GM19467 (cell line): Measurements from ENCODE around the gene CD248.

Experiments used
- ATAC-seq: cut with Tn5 transposase; IDR thresholded peaks from one replicate; pipeline ENCODE4 v1.9.1; 2021; ENCODE audit warnings: mild to moderate bottlenecking, moderate library complexity; ENCODE audit not compliant: unreplicated experiment

The CD248 gene

DNA sequence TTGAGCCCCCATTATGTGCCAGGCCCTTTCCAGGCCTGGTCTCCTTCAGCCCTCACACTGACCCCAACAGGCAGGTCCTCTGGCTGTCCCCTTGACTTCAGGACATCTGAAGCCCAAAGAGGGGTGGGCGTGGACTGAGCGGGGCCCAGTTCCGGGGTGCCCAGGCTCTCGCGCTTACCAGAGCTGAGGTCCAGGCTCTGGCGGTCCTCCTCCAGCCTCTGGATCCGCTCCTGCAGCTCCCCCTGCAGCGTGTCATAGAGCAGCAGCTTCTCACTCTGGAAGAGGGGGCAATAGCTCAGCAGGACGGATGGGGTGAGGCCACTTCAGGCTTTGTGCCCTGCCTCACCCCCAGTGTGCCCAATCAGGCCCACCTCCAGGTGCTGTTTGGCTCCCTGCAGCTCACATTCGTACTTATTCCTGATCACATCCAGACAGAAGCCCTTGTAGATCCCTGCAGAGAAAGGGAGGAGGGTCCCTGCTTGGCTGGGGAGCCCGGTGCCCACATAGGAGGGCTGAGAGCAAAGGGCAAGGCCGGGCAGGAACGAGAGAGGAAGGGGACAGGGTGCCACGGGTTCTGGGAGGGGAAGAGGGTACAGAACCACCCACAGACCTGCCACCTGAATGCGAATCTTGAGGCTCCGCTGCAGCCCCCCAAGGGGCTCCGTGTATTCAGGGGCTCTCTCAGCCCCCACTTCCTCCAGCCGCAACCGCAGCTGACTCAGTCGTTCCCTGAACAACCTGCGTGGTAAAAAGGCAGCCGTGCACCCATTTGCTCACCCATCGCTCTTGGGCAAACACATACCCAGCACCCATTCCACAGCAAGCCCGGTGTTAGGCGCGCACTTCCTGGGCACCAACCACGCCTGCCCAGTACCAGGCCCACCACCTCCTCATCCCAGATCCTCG, 24.0 kb upstream of the CD248 start:
- no peak for ATAC-seq

DNA sequence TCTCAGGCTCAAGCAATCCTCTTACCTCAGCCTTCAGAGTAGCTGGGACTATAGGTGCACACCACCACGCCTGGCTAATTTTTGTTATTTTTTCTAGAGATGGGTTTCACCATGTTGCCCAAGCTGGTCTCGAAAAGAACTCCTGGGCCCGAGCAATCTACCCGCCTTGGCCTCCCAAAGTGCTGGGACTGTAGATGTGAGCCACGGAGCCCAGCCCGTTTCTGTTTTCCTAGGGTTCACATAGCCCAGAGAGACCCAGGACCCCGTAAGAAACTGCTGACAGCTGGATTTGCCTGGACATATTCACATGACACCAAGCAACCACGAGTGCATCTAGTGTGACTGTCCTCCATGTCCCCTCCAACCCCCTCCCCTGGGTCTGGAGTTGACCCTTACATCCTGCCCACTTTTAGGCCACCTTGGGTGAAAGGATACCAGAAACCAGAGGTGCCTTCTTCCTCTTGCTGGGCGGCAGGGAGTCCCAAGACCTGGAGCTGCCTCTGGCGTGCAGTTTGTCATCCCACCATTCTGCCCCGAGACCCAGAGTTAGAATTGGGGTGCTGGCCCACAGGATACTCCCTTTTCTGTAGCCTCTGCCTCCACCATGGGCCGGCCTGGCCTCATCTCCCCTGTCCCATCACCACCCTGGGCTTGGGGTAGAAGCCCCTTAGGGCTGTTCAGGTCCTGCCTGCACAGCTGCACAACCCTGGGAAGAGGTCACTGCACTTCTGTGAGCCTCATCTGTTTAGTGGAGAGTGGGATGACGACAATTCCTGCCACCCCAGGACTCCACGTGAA, 23.0 kb upstream of the CD248 start:
- no peak for ATAC-seq

DNA sequence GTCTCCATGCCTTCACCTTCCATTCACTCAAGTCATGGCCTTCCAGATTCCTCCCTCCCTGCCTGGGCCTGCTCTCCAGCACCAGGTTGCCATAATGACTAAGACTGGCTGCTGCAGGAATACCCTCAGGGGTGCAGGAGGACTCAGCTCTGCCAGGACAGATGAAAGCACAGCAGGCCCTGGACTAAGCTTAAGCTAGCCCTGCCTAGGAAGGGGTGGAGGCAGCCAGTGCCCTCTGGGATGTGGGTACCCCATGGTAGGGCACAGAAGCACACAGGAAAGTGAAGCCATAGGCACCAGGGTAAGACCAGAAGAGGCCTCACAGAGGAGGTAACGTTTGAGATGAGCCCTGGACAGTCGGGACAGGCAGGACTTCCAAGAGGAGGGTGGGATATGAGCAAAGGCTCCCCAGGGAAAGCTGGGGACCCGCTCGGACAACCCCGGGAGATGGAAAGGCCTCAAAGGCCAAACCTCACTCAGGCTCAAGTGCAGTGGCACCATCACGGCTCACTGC, 22.4 kb upstream of the CD248 start:
- no peak for ATAC-seq

DNA sequence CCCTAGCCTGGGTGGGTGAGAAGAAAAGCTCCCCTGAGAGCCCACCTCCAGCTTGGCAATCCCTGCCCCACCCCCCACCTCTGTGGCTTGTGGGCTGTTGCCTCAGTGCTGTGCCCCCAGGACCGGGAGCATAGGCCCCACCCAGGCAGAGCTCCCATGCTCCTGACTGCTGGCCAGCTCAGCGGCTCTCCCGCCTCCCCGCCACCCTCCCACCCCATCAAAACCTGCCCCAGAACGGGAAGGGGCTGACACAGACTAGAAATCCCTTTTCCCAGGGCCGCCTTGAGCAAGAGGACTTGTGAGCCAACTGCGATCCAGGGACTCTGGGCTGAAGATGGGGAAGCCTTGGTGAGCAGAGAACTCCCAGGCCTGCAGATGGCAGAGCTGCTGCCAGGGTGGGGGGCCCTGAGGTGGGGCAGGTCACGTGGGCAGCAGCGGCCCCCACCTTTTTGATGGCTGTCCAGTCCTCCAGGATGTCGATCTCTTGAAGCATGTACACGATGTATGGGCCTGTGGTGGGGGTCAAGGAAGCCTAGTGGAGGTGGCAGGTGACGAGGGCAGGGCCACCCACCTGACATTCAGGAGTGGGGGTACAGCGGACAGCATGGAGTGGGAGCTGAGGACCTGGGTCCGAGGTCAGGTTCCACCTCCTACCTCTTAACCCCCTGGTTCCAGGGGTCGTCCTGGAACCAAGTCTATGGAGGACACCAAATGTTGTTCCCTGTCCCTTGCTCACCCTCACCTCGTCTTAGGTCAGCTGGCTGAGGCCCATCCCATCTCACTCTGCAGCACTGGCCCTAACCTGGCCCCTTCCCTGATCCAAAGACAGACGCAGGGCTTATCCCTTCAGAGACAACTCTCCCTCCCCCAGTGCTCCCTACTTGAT, 21.7 kb upstream of the CD248 start:
- no peak for ATAC-seq

DNA sequence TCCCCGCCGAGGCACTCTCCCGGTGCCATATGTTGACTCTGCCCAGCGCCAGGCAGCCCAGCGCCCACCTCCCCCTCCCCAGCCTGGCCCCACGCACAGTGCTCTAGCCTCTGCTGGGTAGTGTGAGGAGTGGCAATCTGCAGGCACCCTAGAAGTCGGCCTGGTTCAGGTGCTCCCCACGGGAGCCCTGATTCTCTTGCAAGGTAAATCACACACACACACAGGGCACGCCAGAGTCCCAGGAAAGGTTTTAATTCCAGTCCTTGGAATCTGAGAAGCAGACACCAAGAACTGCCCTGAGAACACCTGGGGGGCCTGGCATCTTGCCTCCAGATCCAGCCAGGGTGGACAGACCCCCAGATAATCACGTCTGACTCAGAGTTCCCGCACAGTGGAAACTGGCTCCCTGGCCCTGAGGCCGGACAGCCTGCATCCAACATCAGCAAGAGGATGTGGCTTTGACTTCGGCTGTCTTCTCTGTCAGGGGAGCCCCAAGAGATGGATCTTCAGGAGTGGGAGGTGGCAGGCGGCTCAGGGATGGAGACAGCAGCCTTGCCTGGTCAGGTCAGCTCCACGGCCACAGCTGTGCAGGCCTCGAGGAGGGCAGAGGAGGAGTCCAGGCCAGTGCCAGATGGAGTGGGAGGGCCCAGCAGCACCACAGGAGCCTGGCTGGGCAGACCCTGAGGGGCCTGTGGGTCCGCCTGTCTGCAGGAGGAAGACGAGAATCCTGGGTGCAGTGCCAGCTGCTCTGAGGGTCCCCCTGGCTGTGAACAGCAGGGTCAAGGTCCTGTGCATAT, 20.5 kb upstream of the CD248 start:
- ATAC-seq: no peak

DNA sequence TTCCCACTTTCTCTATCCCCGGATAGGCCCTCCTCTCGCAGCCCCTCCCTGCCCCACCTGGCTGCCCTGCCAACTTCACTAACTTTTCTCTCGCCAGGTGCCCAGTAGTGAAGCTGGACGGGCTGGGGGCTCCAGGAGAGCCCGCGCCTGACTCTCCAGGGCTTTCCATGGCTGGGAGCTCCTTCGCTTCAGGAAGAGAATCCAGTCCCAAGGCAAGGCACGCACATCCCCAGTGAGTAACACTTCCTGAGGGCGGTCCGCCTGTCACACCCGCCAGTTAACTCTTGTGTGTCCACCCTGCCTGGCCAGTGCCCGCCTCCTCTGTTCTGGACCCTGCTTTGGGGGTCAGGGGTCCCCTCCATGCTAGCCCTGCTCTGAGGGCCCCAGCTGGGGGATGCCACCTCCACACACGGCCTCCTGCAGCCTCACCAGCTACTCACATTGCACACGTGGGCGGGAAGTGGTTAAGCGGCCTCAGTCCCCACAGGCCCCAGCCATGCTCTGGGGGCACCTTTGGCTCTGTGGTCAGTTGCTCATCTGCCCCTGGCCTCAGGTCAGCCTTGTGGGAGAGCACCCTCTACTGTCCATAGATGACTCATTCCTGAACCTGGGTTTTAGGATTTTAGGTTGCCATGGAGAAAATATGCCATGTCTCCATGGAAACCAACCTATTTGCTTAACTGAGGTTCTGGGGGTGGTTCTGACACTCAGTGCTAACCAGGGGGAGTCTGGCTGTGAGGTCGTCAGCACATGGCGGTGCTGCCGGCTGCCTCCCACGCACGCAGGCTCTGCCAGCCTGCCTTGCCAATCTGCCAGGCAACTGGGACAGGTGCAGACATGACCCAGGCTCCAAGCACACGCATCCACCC, 19.6 kb upstream of the CD248 start, which contains the start of gene RIN1:
TSS of gene RIN1 (minus strand) at position 201 of the 869 bp plus-strand sequence. CDS start at position 169, 32 bp downstream.
- ATAC-seq: peak; percentile 44

DNA sequence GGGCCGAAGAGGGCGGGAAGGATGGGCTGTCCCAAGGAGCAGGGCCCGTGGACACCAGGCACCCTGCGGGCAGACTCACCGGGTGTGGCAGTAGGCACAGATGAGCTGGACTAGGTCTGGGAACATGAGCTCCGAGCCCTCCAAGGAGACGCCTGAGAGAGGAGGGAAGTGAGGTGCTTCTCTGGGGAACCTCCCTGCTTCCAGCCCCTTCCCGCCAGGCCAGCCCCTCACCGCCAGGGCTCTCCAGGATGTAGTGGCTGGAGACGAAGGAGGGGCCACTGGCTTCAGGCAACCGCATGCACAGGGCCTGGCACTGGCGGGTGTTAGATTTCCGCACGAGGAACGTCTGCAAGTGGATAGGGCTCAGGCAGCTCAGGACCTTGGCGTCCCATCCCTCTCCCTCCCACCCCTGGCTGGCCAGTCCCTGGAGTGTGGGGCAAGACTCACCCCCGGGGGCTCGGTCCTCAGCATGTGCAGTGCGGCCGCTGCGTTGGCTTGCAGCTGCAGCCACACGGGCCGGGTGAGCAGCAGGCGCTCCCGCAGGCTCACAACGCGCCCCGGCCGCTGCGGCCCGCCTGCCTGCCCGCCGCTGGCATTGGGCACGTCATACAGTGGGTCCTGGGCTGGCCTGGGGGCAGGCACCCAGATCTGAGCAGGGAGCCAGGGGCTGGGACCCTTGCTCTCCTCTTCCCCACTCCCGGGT, 18.8 kb upstream of the CD248 start:
- no peak for ATAC-seq

DNA sequence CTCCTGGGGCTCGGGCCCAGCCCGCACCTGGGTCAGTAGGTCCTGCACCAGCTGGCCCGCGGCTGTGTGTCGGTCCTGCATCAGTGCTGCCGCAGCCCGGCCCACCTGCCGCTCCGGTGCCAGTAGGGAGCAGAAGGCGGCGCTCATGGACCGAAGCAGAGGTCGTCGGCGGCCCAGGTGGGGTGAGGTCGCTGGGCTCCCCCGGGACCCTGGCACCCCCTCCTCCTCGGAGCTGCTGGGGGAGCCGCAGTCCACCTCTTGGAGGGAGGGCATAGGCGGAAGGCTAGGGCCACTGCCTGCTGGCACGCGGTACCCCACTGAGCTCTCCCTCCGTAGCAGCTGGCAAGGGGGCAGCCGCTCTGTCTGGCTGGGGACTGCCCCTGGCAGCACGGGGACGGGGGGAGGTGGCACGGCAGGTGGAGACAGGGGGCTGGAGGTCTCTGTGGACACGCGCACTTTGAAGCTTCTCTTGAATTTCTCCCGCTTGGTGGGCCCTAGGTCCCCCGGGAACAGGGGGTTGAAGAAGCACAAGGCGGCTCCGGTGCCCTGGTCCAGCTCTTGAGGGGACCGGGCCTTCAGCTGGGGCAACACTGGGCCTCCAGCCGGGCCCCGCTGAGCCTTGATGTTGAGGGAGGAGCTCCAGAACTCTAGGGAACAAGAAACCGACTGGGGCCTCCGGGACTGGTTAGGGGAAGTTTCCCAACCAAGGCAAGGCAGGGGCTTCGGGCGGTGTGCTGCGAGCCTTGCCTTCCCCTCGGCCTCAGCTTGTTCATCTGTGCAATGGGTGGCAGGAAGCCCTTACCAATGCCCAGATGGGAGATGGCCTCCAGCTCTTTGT, 18.0 kb upstream of the CD248 start:
- no peak for ATAC-seq

DNA sequence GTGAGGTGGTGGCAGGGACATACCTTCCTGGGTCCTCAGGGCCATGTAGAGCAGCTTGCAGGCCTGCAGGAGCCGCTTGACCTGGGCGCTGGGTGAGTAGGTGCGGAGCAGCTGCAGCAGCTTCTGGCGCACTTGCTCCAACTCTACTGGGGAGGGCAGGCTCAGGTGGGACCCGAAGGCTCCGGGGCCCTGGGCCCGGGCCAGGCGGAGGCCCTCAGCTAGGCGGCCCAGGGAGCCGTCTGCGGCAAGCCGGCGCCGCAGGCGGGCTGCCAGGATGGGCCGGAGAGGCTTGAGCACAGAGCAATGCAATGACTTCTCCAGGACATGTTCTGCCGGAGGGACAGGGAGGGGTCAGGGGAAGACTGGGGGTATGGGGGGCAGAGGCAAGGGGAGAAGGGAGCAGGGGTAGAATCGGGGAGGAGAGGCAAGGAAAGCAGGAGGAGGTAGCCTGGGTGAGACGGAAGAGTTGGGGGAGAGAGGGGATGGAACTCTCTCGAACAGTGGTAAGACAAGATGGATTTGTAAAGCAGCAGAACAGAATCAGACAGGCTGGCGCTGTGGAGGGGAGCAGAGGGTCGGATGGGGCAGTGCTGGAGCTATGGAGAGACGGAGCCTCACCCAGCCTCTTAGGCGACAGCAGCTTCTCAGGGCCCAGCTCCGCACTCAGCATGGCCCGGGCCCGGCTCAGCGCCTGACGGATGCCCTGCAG, 17.2 kb upstream of the CD248 start:
- ATAC-seq: no peak

DNA sequence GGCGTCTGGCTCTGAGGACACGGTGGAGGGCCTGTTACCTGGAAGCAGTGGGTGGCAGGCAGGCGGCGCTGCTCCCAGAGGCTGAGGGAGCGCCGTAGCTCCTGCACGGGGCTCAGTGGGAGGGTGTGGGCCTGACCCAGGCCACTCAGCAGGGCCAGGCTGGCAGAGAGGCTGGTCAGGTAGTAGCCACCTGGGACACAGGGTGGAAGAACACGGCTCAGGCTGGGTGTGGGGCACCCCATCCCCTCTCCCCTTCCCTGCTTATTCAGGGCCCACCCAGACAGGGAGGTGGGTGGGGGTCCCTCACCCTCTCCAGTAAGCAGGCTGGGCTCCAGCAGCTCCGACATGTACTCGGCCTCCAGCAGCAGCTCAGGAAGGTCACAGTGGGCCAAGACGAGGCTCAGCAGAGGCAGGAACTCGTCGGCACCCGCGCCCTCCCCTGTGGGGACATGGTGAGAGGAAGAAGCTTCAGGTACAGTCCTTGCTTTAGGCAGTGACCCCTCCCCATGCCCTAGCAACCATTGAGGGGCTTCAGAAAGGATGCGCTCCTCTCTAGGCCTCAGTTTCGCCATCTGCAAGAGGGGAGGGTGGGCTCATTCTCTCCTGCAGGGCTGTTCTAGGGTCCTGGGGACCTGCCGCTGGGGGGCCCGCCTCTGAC, 16.5 kb upstream of the CD248 start:
- ATAC-seq: no peak

DNA sequence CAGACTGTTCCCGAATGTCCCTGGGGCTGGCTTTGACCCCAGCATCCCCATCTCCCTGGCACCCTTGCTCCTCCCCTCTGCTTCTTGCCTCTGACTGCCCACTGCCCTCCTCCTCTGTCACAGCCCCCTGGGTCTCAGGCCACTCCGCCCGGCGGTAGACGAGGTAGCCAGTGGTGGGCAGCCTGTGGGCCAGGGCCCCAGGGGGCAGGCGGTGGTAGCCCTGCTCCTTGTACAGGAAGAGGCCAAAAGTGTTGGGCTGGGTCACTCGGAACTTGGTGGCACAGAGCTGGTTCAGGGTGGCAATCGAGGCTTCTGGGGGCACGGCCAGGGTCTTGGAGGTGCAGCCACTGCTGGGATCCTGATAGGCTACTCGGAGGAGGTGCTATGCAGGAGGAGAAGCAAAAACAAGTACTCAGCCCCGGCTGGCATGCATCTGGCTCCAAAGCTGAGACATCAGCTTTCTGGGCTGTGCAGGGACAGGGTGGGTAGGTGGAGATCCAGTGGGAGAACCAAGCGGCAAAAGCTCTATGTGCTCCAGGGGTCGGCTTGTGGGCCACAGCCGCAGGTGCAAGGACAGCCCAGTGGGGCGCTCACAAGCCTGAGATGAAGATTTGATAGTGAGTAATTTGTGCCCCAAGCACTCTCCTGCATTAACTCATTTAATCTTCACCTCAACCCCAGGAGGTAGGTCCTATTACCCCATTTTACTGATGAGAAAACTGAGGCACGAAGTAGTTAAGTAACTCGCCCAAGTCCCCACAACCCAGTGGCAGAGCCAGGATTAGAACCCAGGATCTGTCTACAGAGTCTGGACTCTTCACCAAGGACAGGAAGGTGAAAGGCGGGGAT, 15.8 kb upstream of the CD248 start:
- no peak for ATAC-seq

DNA sequence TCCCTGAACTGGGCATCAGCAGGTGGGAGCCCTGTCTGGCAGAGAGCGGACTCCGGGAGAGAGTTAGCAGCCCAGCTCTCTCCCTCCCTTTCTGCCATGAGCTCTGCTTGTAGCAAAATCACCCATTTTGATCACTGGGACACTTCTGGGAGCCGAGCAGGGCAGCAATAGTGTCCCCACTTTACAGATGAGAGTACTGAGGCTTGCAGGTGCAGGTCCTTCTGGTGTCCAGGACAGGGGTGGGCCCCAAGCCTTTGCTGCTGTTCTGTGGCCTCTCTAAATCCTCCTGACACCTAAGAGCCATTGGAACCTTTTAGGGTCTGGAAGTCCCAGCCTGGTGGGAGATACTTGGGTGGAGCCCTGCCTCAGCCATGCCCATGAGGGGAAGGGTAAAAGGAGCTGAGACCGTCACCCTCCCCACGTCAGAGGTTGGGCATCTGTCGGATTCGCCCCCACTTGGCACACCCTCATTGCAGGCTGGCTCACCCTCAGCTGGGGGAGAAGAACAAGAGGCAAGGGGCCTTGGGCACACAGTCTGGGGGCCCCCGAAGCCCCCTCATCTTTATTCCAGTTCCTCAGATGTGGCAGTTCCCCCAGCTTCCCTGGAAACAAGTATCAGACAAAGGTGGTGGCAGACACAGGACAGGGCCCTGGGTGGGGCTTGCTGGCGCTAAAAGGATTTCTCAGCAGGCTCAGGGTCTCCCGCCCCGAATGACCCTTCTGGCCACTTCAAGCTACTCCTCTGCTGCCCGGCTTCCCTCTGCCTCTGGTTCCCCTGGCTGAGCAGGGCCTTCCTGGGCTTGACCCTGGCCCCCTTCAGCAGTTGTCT, 14.9 kb upstream of the CD248 start:
- no peak for ATAC-seq

DNA sequence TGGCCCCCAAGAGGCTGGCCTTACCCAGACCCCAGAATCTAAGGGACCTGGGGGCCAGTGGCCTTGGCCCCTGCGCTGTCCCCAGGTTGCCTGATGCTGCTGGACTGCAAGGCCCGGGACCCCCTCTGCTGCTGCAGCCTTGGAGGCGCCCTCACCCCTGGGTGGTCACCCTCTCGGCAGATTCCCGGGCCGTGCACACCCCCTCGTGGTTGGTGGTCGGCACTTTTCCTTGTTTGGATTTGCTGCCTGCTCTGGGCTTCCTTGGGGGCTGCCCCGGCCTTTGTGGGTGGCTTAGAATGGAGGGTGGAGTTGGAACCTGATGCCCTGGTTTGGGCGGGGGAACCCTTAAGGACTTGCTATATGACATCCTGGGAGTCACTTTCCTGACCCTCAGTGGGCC, 14.1 kb upstream of the CD248 start:
- ATAC-seq: no peak

DNA sequence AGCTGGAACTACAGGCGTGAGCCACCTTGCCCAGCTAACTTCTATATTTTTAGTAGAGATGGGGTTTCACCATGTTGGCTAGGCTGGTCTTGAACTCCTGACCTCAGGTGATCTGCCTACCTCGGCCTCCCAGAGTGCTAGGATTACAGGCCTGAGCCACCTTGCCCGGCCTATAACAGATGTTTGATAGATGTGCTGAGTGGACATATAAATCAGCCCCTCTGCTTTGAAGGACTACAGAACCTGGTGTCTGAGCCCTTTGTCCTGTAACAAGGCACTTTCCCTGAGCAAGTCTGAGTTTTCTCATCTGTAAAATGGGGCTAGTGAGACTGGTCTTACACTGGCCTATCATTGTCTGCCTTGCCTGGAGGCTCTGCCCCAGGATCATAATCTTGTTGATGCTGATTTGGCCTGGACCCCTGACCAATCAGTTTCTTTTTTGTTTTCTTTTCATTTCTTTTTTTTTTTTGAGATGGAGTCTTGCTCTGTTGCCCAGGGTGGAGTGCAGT, 12.4 kb upstream of the CD248 start:
- no peak for ATAC-seq
